Measurements from ENCODE around the gene OPRD1. TPM values are rescaled to one million over a fixed set of nuclear protein-coding genes. Genes with fewer than 3 reads are reported as not detected.

The OPRD1 gene
- polyA plus RNA-seq, 5 donors, result 0.15 to 0.22 (median 0.18) TPM

- DNase-seq, result no peak
Measured at GRCh38 chr1:28909198-28909597, 97.2 kb downstream of the OPRD1 start.

- DNase-seq, result no peak
Measured at GRCh38 chr1:28910379-28911115, 98.6 kb downstream of the OPRD1 start.

GRCh38 chr1:28913786-28914227 is 101.8 kb downstream of the OPRD1 start:
- no peak for DNase-seq

- peak; percentile 94 to 95 for DNase-seq
Measured at GRCh38 chr1:28914228-28915030, 102.5 kb downstream of the OPRD1 start, which contains the start of gene EPB41. Gene EPB41 (plus strand): TSS chr1:28914569. CDS start chr1:28987438, 72,869 bp downstream.

- DNase-seq, result peak; percentile 35 to 36
Measured at GRCh38 chr1:28915031-28915895, 103.3 kb downstream of the OPRD1 start.

GRCh38 chr1:28917757-28918118 is 105.8 kb downstream of the OPRD1 start:
- DNase-seq, result no peak

Other genes with a start within 250 kb of the OPRD1 start
- 1 to 10 TPM; 6.2 to 7.4 (median 6.7) TPM for gene RAB42, start 219.9 kb upstream of the OPRD1 start, polyA plus RNA-seq (ENCODE audit: insufficient read depth in 1 of 5, insufficient read length in 5 of 5, low replicate concordance in 1 of 5)
- gene TAF12, start 169.1 kb upstream of the OPRD1 start, polyA plus RNA-seq (ENCODE audit: insufficient read depth in 1 of 5, insufficient read length in 5 of 5, low replicate concordance in 1 of 5), result 10 to 100 TPM; 29.0 to 33.9 (median 32.8) TPM
- not detected for gene RNU11, start 163.6 kb upstream of the OPRD1 start, polyA plus RNA-seq (ENCODE audit: insufficient read depth in 1 of 5, insufficient read length in 5 of 5, low replicate concordance in 1 of 5)
- 10 to 100 TPM; 12.2 to 16.7 (median 16.1) TPM for gene GMEB1, start 143.4 kb upstream of the OPRD1 start, polyA plus RNA-seq (ENCODE audit: insufficient read depth in 1 of 5, insufficient read length in 5 of 5, low replicate concordance in 1 of 5)
- 10 to 100 TPM; 64.4 to 77.2 (median 74.9) TPM for gene YTHDF2, start 75.2 kb upstream of the OPRD1 start, polyA plus RNA-seq (ENCODE audit: insufficient read depth in 1 of 5, insufficient read length in 5 of 5, low replicate concordance in 1 of 5)
- 10 to 100 TPM; 36.5 to 53.0 (median 46.3) TPM for gene EPB41, start 102.4 kb downstream of the OPRD1 start, polyA plus RNA-seq (ENCODE audit: insufficient read depth in 1 of 5, insufficient read length in 5 of 5, low replicate concordance in 1 of 5)

All from right lung (tissue), 5 donors.